H1 (cell line): ENCODE data around the gene ZDHHC19. TPM values are rescaled to one million over a fixed set of nuclear protein-coding genes. Genes with fewer than 3 reads are reported as not detected.

Source experiments
- CTCF ChIA-PET: fragments of 300-600 bp; sonication (Branson Sonifier 250); formaldehyde crosslinking; loops from one replicate; lab custom pipeline; 2021; ENCODE audit not compliant: partially characterized antibody; lab: Charles Lee
- POLR2A ChIA-PET: fragments of 300-600 bp; sonication (Branson Sonifier 250); formaldehyde crosslinking; loops from one replicate; lab custom pipeline; 2021; ENCODE audit warnings: inconsistent platforms; ENCODE audit not compliant: partially characterized antibody; lab: Charles Lee
- DNase-seq, 2 experiments: peaks; one replicate each; pipeline versions ENCODE4 v3.0.0 to v3.0.0-alpha.2; 2010 to 2022; ENCODE audit warnings: low spot score in 2 of 2, low read depth in 1 of 2, mixed read lengths in 1 of 2
- FAIRE-seq: peaks from 2 replicates; lab custom pipeline; 2011; peaks lifted over from hg19 to GRCh38; lab: Jason Lieb, UNC
- H2AFZ ChIP-seq: 2 replicates; pipeline ENCODE4 v1.8.1; 2012; ENCODE audit warnings: low read length, inconsistent platforms
- H2AK5ac ChIP-seq: 2 replicates; pipeline ENCODE4 v1.6.1; 2013; ENCODE audit warnings: low read depth, low read length
- H2BK120ac ChIP-seq: replicated peaks from 2 replicates; pipeline ENCODE3; 2013; ENCODE audit warnings: low read depth, low read length, inconsistent platforms
- H2BK12ac ChIP-seq: 2 replicates; pipeline ENCODE4 v1.6.1; 2013; ENCODE audit warnings: low read depth, low read length
- H2BK15ac ChIP-seq: 2 replicates; pipeline ENCODE4 v1.6.1; 2013; ENCODE audit warnings: low read length
- H2BK20ac ChIP-seq: 2 replicates; pipeline ENCODE4 v1.6.1; 2013; ENCODE audit warnings: low read length
- H2BK5ac ChIP-seq: 2 replicates; pipeline ENCODE4 v1.6.1; 2013; ENCODE audit warnings: low read depth, low read length
- H3K14ac ChIP-seq: 2 replicates; pipeline ENCODE4 v1.6.1; 2013; ENCODE audit warnings: inconsistent platforms; ENCODE audit not compliant: insufficient read length
- H3K18ac ChIP-seq: 2 replicates; pipeline ENCODE4 v1.6.1; 2013; ENCODE audit warnings: low read length; ENCODE audit errors: extremely low read depth
- H3K23ac ChIP-seq: 2 replicates; pipeline ENCODE4 v1.6.1; 2013; ENCODE audit warnings: inconsistent platforms; ENCODE audit not compliant: insufficient read length
- H3K23me2 ChIP-seq: 2 replicates; pipeline ENCODE4 v1.6.1; 2013; ENCODE audit warnings: low read depth, low read length
- H3K27ac ChIP-seq: 2 replicates; pipeline ENCODE4 v1.6.1; 2011; ENCODE audit warnings: low read depth, low read length, inconsistent platforms
- H3K27me3 ChIP-seq, 4 experiments: replicated peaks in 1 of 4; 1 replicate in 1 of 4; 2 replicates in 3 of 4; pipeline versions ENCODE4 v1.6.1 to v1.8.1; 2011 to 2013; ENCODE audit warnings: low read length in 3 of 4, mild to moderate bottlenecking in 3 of 4, inconsistent platforms in 2 of 4, mixed read lengths in 2 of 4, moderate library complexity in 1 of 4; ENCODE audit not compliant: control insufficient read depth in 3 of 4, insufficient read depth in 3 of 4; ENCODE audit errors: extremely low read depth in 1 of 4
- H3K36me3 ChIP-seq, 4 experiments: 2 replicates each; pipeline versions ENCODE4 v1.6.1 to v1.8.1; 2011 to 2013; ENCODE audit warnings: mild to moderate bottlenecking in 4 of 4, low read length in 3 of 4, moderate library complexity in 2 of 4, control low read depth in 1 of 4, inconsistent platforms in 1 of 4; ENCODE audit not compliant: insufficient read depth in 4 of 4, control insufficient read depth in 2 of 4
- H3K4ac ChIP-seq: replicated peaks from 2 replicates; pipeline ENCODE3; 2013; ENCODE audit warnings: low read length, low read depth, mixed read lengths, inconsistent platforms; ENCODE audit not compliant: insufficient read length
- H3K4me1 ChIP-seq, 4 experiments: replicated peaks in 1 of 4; 1 replicate in 1 of 4; 2 replicates in 3 of 4; pipeline versions ENCODE4 v1.6.1 to v1.8.1; 2011 to 2013; ENCODE audit warnings: low read length in 3 of 4, inconsistent platforms in 2 of 4, mixed read lengths in 1 of 4; ENCODE audit not compliant: insufficient read depth in 4 of 4, control insufficient read depth in 3 of 4
- H3K4me2 ChIP-seq, 2 experiments: 2 replicates each; pipeline versions ENCODE4 v1.6.1 to v1.8.1; 2011 to 2013; ENCODE audit warnings: low read depth in 2 of 2, low read length in 2 of 2, control low read depth in 1 of 2, inconsistent platforms in 1 of 2, mild to moderate bottlenecking in 1 of 2; ENCODE audit not compliant: insufficient read depth in 1 of 2
- H3K4me3 ChIP-seq, 4 experiments: fragments of 200-600, 300-600 bp in 1 of 4; sonication (generic), shearing (Covaris generic), sonication (Bioruptor Twin) in 1 of 4; 2 replicates each; pipeline versions ENCODE4 v1.5.1 to v1.8.1; 2011 to 2016; ENCODE audit warnings: low read length in 4 of 4, low read depth in 3 of 4, control low read depth in 2 of 4, inconsistent platforms in 2 of 4, mild to moderate bottlenecking in 2 of 4, mixed read lengths in 1 of 4, moderate library complexity in 1 of 4; ENCODE audit not compliant: insufficient read depth in 2 of 4; ENCODE audit errors: extremely low read depth in 1 of 4
- H3K56ac ChIP-seq: replicated peaks from 2 replicates; pipeline ENCODE3; 2013; ENCODE audit warnings: low read depth, mild to moderate bottlenecking, mixed read lengths, low read length, inconsistent platforms; ENCODE audit not compliant: insufficient read length
- H3K79me1 ChIP-seq: 2 replicates; pipeline ENCODE4 v1.6.1; 2013; ENCODE audit warnings: low read depth, low read length, control low read depth
- H3K79me2 ChIP-seq, 2 experiments: 2 replicates each; pipeline versions ENCODE4 v1.6.1 to v1.8.1; 2012 to 2013; ENCODE audit warnings: low read length in 2 of 2, mild to moderate bottlenecking in 2 of 2, inconsistent platforms in 1 of 2; ENCODE audit not compliant: insufficient read depth in 2 of 2, control insufficient read depth in 1 of 2
- H3K9ac ChIP-seq, 4 experiments: replicated peaks in 1 of 4; 1 replicate in 1 of 4; 2 replicates in 3 of 4; pipeline versions ENCODE4 v1.6.1 to v1.8.1; 2011 to 2013; ENCODE audit warnings: low read depth in 3 of 4, low read length in 3 of 4, control low read depth in 2 of 4, mild to moderate bottlenecking in 2 of 4, moderate library complexity in 2 of 4, inconsistent platforms in 1 of 4; ENCODE audit errors: extremely low read depth in 1 of 4
- H3K9me3 ChIP-seq, 2 experiments: 2 replicates each; pipeline versions ENCODE4 v1.6.1 to v1.8.1; 2012 to 2013; ENCODE audit warnings: mild to moderate bottlenecking in 2 of 2, moderate library complexity in 2 of 2, control low read depth in 1 of 2, inconsistent platforms in 1 of 2, low read depth in 1 of 2, low read length in 1 of 2, mixed read lengths in 1 of 2; ENCODE audit not compliant: insufficient read depth in 2 of 2
- H4K20me1 ChIP-seq, 2 experiments: replicated peaks in 1 of 2; 2 replicates each; pipeline versions ENCODE3 to v1.8.1; 2011 to 2013; ENCODE audit warnings: inconsistent platforms in 2 of 2, low read length in 2 of 2, mild to moderate bottlenecking in 1 of 2; ENCODE audit not compliant: insufficient read depth in 2 of 2, control insufficient read depth in 1 of 2
- H4K5ac ChIP-seq: 2 replicates; pipeline ENCODE4 v1.6.1; 2013; ENCODE audit warnings: low read length, low read depth, mixed read lengths, inconsistent platforms; ENCODE audit not compliant: insufficient read length
- H4K8ac ChIP-seq: 2 replicates; pipeline ENCODE4 v1.8.0; 2013; ENCODE audit warnings: mild to moderate bottlenecking, moderate library complexity, low read length, inconsistent platforms; ENCODE audit not compliant: insufficient read depth; ENCODE audit errors: extremely low read depth
- H4K91ac ChIP-seq: replicated peaks from 2 replicates; pipeline ENCODE3; 2013; ENCODE audit warnings: low read length, mixed read lengths, inconsistent platforms; ENCODE audit not compliant: insufficient read length
- BCL11A ChIP-seq, 2 experiments: IDR thresholded peaks; one replicate each; pipeline ENCODE4 v1.6.1; 2011; ENCODE audit warnings: low read depth in 2 of 2, low read length in 2 of 2, mild to moderate bottlenecking in 2 of 2
- GABPA ChIP-seq: IDR thresholded peaks from 2 replicates; pipeline ENCODE4 v1.6.1; 2011; ENCODE audit warnings: mild to moderate bottlenecking, low read length, moderate library complexity, borderline replicate concordance; ENCODE audit not compliant: insufficient read depth
- NRF1 ChIP-seq: IDR thresholded peaks from 2 replicates; pipeline ENCODE4 v1.6.1; 2011; ENCODE audit warnings: mild to moderate bottlenecking, low read depth, low read length, improper control_type of control experiment
- SIRT6 ChIP-seq: IDR thresholded peaks from one replicate; pipeline ENCODE4 v1.7.1; 2012; ENCODE audit warnings: low read length, inconsistent platforms
- TCF12 ChIP-seq: IDR thresholded peaks from 2 replicates; pipeline ENCODE4 v1.6.1; 2011; ENCODE audit warnings: low read depth, mild to moderate bottlenecking, low read length
- WGBS, 2 experiments: shearing (Covaris generic) in 1 of 2; methylation state at CpG; one replicate each; pipeline versions ENCODE4 v1.1.6 to v1.1.7; 2013 to 2015; ENCODE audit warnings: low lambda C conversion rate in 2 of 2, mixed read lengths in 2 of 2, inconsistent platforms in 1 of 2, low coverage in 1 of 2, missing lambda C conversion rate in 1 of 2; ENCODE audit not compliant: insufficient replicate concordance in 2 of 2, insufficient coverage in 1 of 2, insufficient read length in 1 of 2; ENCODE audit errors: extremely low coverage in 1 of 2, missing lambda C conversion rate in 1 of 2; 5-methylcytosine and 5-hydroxymethylcytosine counted together
- polyA plus RNA-seq, 7 experiments: library from polyadenylated mRNA; depleted of rRNA in 3 of 7; stranded (reverse) in 5 of 7; unstranded in 2 of 7; fragments of >200 nt in 5 of 7; fragments of 200-250 nt in 2 of 7; gene quantifications; 1 replicate in 5 of 7; 2 replicates in 1 of 7; 4 replicates in 1 of 7; pipeline versions ENCODE4 v1.2.1 to v1.2.3, GENCODE V29; 2011 to 2013; ENCODE audit warnings: missing spikeins in 2 of 7, mixed read lengths in 2 of 7
- total RNA-seq: library from RNA; stranded (reverse); fragmentation: NEBNext Ultra II Directional; extraction: Animal tissue kit (Norgen Biotek cat#: 25700); gene quantifications from 2 replicates; pipeline ENCODE4 v1.2.1, GENCODE V29; 2021
- TF ChIP-seq, protein P1 (sequence below): IDR thresholded peaks from 2 replicates; pipeline ENCODE4 v1.6.1; 2011; ENCODE audit warnings: low read length, improper control_type of control experiment

The ZDHHC19 gene
- total and polyA plus RNA-seq, 2 of the 8 experiments (the other 6 are each of a cell fraction or from before 2014, with no cell fraction given), result 2.5 to 4.1 TPM

DNA sequence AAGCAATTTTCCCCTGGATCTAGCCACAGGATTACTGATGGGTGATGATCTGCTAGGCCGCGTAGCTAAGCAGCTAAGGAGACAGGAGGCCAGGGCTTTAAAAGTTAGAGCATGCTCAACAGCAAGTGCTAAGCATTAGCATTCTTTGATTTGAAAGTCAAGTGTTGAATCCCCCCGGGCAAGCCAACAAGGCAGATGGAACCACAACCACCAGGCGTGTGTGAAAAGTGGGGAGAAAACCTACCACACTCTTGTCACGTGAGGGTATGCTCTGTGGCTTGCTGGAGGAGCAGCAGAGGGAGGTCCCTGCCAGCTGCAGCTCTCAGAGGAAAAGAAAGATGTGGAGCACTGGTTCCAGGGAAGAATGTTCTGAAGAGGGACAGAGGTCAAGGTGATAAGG is 26.0 kb upstream of the ZDHHC19 start:
- no peak overlapping the region for H3K4ac ChIP-seq
- no peaks in the 10 kb centered on the region for H3K27me3 ChIP-seq
- DNase-seq, result no peak
- H2BK15ac ChIP-seq, result no peak overlapping the region
- H3K23me2 ChIP-seq, result no peaks in the 10 kb centered on the region
- no peak overlapping the region for H4K91ac ChIP-seq
- H3K79me1 ChIP-seq, result no peaks in the 10 kb centered on the region
- no peak for FAIRE-seq
- WGBS, 2 experiments, result 90% methylated on average over 5 of the region's 5 CpGs; no CpG with 5 or more reads in 1 of the 2 experiments
- peaks cover 0 to 3% (median under 1%) of the 10 kb centered on the region in 4 experiments; a peak in 3 of 7 replicates for H3K4me1 ChIP-seq
- H3K23ac ChIP-seq, result no peak overlapping the region
- peaks cover 0 to 21% (median 12%) of the 10 kb centered on the region in 4 experiments; a peak in 6 of 8 replicates for H3K36me3 ChIP-seq
- no peaks in the 10 kb centered on the region for H3K79me2 ChIP-seq
- no peak overlapping the region for H4K5ac ChIP-seq
- no peak overlapping the region for H3K56ac ChIP-seq
- no peak overlapping the region for H3K4me3 ChIP-seq
- H2BK120ac ChIP-seq, result no peak overlapping the region
- no peak overlapping the region for H3K9ac ChIP-seq
- H3K18ac ChIP-seq, result no peak overlapping the region
- POLR2A ChIA-PET, result interaction anchor here (1.8 kb wide), 1 partner anchor 10 kb away, joined by 5 read pairs; no protein-coding TSS in a partner anchor
- no peak overlapping the region for H2BK5ac ChIP-seq
- no peak overlapping the region for H3K4me2 ChIP-seq
- H3K9me3 ChIP-seq, result no peaks in the 10 kb centered on the region
- no peak overlapping the region for H2BK20ac ChIP-seq
- H2BK12ac ChIP-seq, result no peak overlapping the region
- TF ChIP-seq NRF1 (no peak), GABPA (no peak), SIRT6 (no peak), BCL11A (IDR thresholded peaks at IDR 0.05; ENCODE audit: low read depth in 2 of 2, low read length in 2 of 2) (no peak), TCF12 (no peak)
- TF ChIP-seq, protein P1, sequence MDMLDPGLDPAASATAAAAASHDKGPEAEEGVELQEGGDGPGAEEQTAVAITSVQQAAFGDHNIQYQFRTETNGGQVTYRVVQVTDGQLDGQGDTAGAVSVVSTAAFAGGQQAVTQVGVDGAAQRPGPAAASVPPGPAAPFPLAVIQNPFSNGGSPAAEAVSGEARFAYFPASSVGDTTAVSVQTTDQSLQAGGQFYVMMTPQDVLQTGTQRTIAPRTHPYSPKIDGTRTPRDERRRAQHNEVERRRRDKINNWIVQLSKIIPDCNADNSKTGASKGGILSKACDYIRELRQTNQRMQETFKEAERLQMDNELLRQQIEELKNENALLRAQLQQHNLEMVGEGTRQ, result no peak
- no peak overlapping the region for H3K27ac ChIP-seq
- CTCF ChIA-PET, result interaction anchor here (1.8 kb wide), 1 partner anchor 10 kb away, joined by 5 read pairs; no protein-coding TSS in a partner anchor
- H2AK5ac ChIP-seq, result no peak overlapping the region
- H4K8ac ChIP-seq, result no peak overlapping the region
- no peak overlapping the region for H2AFZ ChIP-seq
- no peak overlapping the region for H3K14ac ChIP-seq
- H4K20me1 ChIP-seq, result no peaks in the 10 kb centered on the region
